H1 (cell line): Measurements from ENCODE around the gene HERC5.

Source experiments
- CHD7 ChIP-seq: fragments of 300-600 bp; sonication (generic); IDR thresholded peaks from 2 replicates; pipeline ENCODE4 v1.7.1; 2012; ENCODE audit warnings: low read length, moderate library complexity, mild to moderate bottlenecking, inconsistent platforms; ENCODE audit not compliant: insufficient replicate concordance
- POLR2A ChIP-seq, 2 experiments: IDR thresholded peaks; 1 replicate in 1 of 2; 2 replicates in 1 of 2; pipeline ENCODE4 v1.6.1; 2011; ENCODE audit warnings: low read depth in 2 of 2, low read length in 2 of 2, mild to moderate bottlenecking in 2 of 2; ENCODE audit errors: control extremely low read depth in 1 of 2

GRCh38 chr4:88440146-88440545 lies 16.8 kb upstream of the HERC5 start:
- TF ChIP-seq POLR2A (IDR thresholded peaks at IDR 0.05; ENCODE audit: control extremely low read depth in 1 of 2, low read depth in 2 of 2, low read length in 2 of 2) (no peak), CHD7 (no peak)
